SK-N-SH (cell line): ENCODE results near the gene BRINP3. TPM values are rescaled to one million over a fixed set of nuclear protein-coding genes. Genes with fewer than 3 reads are reported as not detected.
"Not testable (repeated sequence)": the region's sequence is repeated elsewhere in the genome, so short reads cannot be mapped to it uniquely, and the experiment has no call there.

Source experiments
- CTCF ChIA-PET: fragments of 300-600, 350-600 bp; formaldehyde crosslinking; extraction: SDS; loops from one replicate; lab custom pipeline; 2021; lab: Yijun Ruan, JAX
- POLR2A ChIA-PET: fragments of 350-600 bp; sonication (Branson Sonifier 250); formaldehyde crosslinking; extraction: SDS; loops from one replicate; lab custom pipeline; 2020; ENCODE audit warnings: antibody characterized with exemption, inconsistent platforms; lab: Yijun Ruan, JAX
- DNase-seq: peaks from one replicate; pipeline ENCODE4 v3.0.0; 2012
- H2AFZ ChIP-seq: fragments of 200-600 bp; sonication (generic); 2 replicates; pipeline ENCODE4 v1.8.1; 2016; ENCODE audit warnings: antibody characterized with exemption, mild to moderate bottlenecking, low read depth
- H3F3A ChIP-seq: fragments of 200-600 bp; sonication (generic); replicated peaks from 2 replicates; pipeline ENCODE3; 2016; ENCODE audit warnings: antibody characterized with exemption, mild to moderate bottlenecking; ENCODE audit not compliant: insufficient read depth
- H3K27ac ChIP-seq, 2 experiments: fragments of 200-500 bp in 1 of 2; fragments of 200-600 bp in 1 of 2; sonication (Bioruptor generic) in 1 of 2; sonication (generic), shearing (Covaris generic) in 1 of 2; 2 replicates each; pipeline versions ENCODE4 v1.5.1 to v1.6.1; 2014 to 2016; ENCODE audit warnings: low read depth in 2 of 2, inconsistent platforms in 1 of 2, low read length in 1 of 2, mild to moderate bottlenecking in 1 of 2, mixed read lengths in 1 of 2
- H3K27me3 ChIP-seq: fragments of 200-600 bp; sonication (generic), shearing (Covaris generic); 2 replicates; pipeline ENCODE4 v1.6.1; 2016; ENCODE audit warnings: mixed run types; ENCODE audit not compliant: insufficient read depth
- H3K36me3 ChIP-seq, 2 experiments: fragments of 200-500 bp in 1 of 2; fragments of 200-600 bp in 1 of 2; sonication (Bioruptor generic) in 1 of 2; sonication (generic) in 1 of 2; replicated peaks in 1 of 2; 2 replicates each; pipeline versions ENCODE3 to v1.5.1; 2014 to 2016; ENCODE audit warnings: low read length in 1 of 2, mild to moderate bottlenecking in 1 of 2; ENCODE audit not compliant: insufficient read depth in 2 of 2, control insufficient read depth in 1 of 2
- H3K4me1 ChIP-seq, 2 experiments: fragments of 200-500 bp in 1 of 2; fragments of 200-600 bp in 1 of 2; sonication (Bioruptor generic) in 1 of 2; sonication (generic), shearing (Covaris generic) in 1 of 2; 2 replicates each; pipeline versions ENCODE4 v1.5.1 to v1.6.1; 2014 to 2016; ENCODE audit warnings: low read depth in 1 of 2, low read length in 1 of 2, mixed run types in 1 of 2; ENCODE audit not compliant: insufficient read depth in 2 of 2, control insufficient read depth in 1 of 2
- H3K4me2 ChIP-seq: fragments of 200-600 bp; sonication (generic), shearing (Covaris generic); 2 replicates; pipeline ENCODE4 v1.6.1; 2017; ENCODE audit warnings: mixed run types
- H3K4me3 ChIP-seq, 2 experiments: fragments of 200-500 bp in 1 of 2; fragments of 200-600 bp in 1 of 2; sonication (Bioruptor generic) in 1 of 2; sonication (generic), shearing (Covaris generic) in 1 of 2; 2 replicates each; pipeline versions ENCODE4 v1.5.1 to v1.8.1; 2014 to 2016; ENCODE audit warnings: low read depth in 2 of 2, inconsistent platforms in 1 of 2, low read length in 1 of 2, mild to moderate bottlenecking in 1 of 2, mixed read lengths in 1 of 2, moderate library complexity in 1 of 2
- H3K79me2 ChIP-seq: fragments of 200-600 bp; sonication (generic); 2 replicates; pipeline ENCODE4 v1.8.1; 2017; ENCODE audit warnings: mild to moderate bottlenecking; ENCODE audit not compliant: insufficient read depth
- H3K9ac ChIP-seq: fragments of 200-600 bp; sonication (generic); 2 replicates; pipeline ENCODE4 v1.6.1; 2017; ENCODE audit warnings: mixed run types
- H3K9me2 ChIP-seq: fragments of 200-600 bp; sonication (generic); 2 replicates; pipeline ENCODE4 v1.6.1; 2017; ENCODE audit warnings: mixed run types
- H3K9me3 ChIP-seq: fragments of 200-600 bp; sonication (generic); 2 replicates; pipeline ENCODE4 v1.6.1; 2017; ENCODE audit warnings: mixed run types, mild to moderate bottlenecking, moderate library complexity
- H4K20me1 ChIP-seq: fragments of 200-600 bp; sonication (generic); 2 replicates; pipeline ENCODE4 v1.6.1; 2017; ENCODE audit warnings: mild to moderate bottlenecking, mixed run types; ENCODE audit not compliant: insufficient read depth
- CTCF ChIP-seq: fragments of 200-600 bp; sonication (generic); IDR thresholded peaks from 2 replicates; pipeline ENCODE4 v1.6.1; 2017; ENCODE audit warnings: antibody characterized with exemption, mild to moderate bottlenecking, moderate library complexity
- EP300 ChIP-seq, 2 experiments: IDR thresholded peaks; 2 replicates each; pipeline versions ENCODE4 v1.4.0 to v1.6.1; 2012; ENCODE audit warnings: borderline replicate concordance in 1 of 2, low read depth in 1 of 2, low read length in 1 of 2
- EZH2phosphoT487 ChIP-seq: fragments of 200-600 bp; sonication (generic); IDR thresholded peaks from 2 replicates; pipeline ENCODE4 v1.6.1; 2017; ENCODE audit warnings: low read depth, mixed run types, mild to moderate bottlenecking, antibody characterized with exemption, moderate library complexity, borderline replicate concordance
- IRF3 ChIP-seq: fragments of 150-350 bp; IDR thresholded peaks from 2 replicates; pipeline ENCODE4 v1.6.1; 2016; ENCODE audit warnings: mild to moderate bottlenecking, low read depth, low read length
- JUND ChIP-seq: IDR thresholded peaks from 2 replicates; pipeline ENCODE4 v1.4.0; 2012
- MAX ChIP-seq: IDR thresholded peaks from 2 replicates; pipeline ENCODE4 v1.4.0; 2012; ENCODE audit warnings: low read depth
- MEF2A ChIP-seq: IDR thresholded peaks from 2 replicates; pipeline ENCODE4 v1.4.0; 2012; ENCODE audit warnings: low read depth, borderline replicate concordance
- NFIC ChIP-seq: IDR thresholded peaks from 2 replicates; pipeline ENCODE4 v1.4.0; 2012; ENCODE audit warnings: borderline replicate concordance
- NRF1 ChIP-seq: IDR thresholded peaks from 2 replicates; pipeline ENCODE4 v1.6.1; 2012; ENCODE audit warnings: low read depth, mild to moderate bottlenecking, low read length
- POLR2AphosphoS5 ChIP-seq: IDR thresholded peaks from 2 replicates; pipeline ENCODE4 v1.6.1; 2012; ENCODE audit warnings: low read depth, low read length
- RAD21 ChIP-seq: IDR thresholded peaks from 2 replicates; pipeline ENCODE4 v1.6.1; 2012; ENCODE audit warnings: mild to moderate bottlenecking, low read length
- REST ChIP-seq: IDR thresholded peaks from 2 replicates; pipeline ENCODE4 v1.6.1; 2012; ENCODE audit warnings: mild to moderate bottlenecking, low read depth, low read length, moderate library complexity
- TCF12 ChIP-seq: IDR thresholded peaks from 2 replicates; pipeline ENCODE4 v1.4.0; 2012
- TEAD4 ChIP-seq: IDR thresholded peaks from 2 replicates; pipeline ENCODE4 v1.4.0; 2012; ENCODE audit warnings: mild to moderate bottlenecking, borderline replicate concordance; ENCODE audit not compliant: insufficient read depth
- WGBS: methylation state at CpG from one replicate; pipeline ENCODE4 v1.1.6; 2017; ENCODE audit warnings: low lambda C conversion rate; 5-methylcytosine and 5-hydroxymethylcytosine counted together
- polyA plus RNA-seq, 3 experiments: library from polyadenylated mRNA; depleted of rRNA; stranded (reverse); fragments of >200 nt; gene quantifications; 2 replicates each; pipeline ENCODE4 v1.2.3, GENCODE V29; 2012

The BRINP3 gene
- polyA plus RNA-seq, 1 of the 3 experiments (the other 2 are of a cell fraction), result not detected

- H3K27ac ChIP-seq, result no peak overlapping the region
- H3K4me3 ChIP-seq, result no peak overlapping the region
- H3K36me3 ChIP-seq, result no peaks in the 10 kb centered on the region
- no peaks in the 10 kb centered on the region; the same call in 1 of the 2 replicates for H3K27me3 ChIP-seq
- no peaks in the 10 kb centered on the region for H3K9me3 ChIP-seq
- H3K9ac ChIP-seq, result no peak overlapping the region
- H3K4me1 ChIP-seq, result no peaks in the 10 kb centered on the region; a peak in 1 of 4 replicates
- WGBS, result 7% methylated on average over 1 of the region's 1 CpG
- DNase-seq, result no peak
- H3K4me2 ChIP-seq, result no peak overlapping the region
- peaks cover 4% of the 10 kb centered on the region for H3F3A ChIP-seq
- ChIA-PET POLR2A (no interaction called here), CTCF (no interaction called here)
- H2AFZ ChIP-seq, result no peak overlapping the region
- H4K20me1 ChIP-seq, result no peaks in the 10 kb centered on the region
- H3K79me2 ChIP-seq, result no peaks in the 10 kb centered on the region
- TF ChIP-seq MEF2A (no peak), RAD21 (no peak), JUND (no peak), POLR2AphosphoS5 (no peak), MAX (no peak), REST (no peak), TCF12 (no peak), NFIC (no peak), NRF1 (no peak), CTCF (no peak), TEAD4 (no peak), EZH2phosphoT487 (no peak), EP300 (IDR thresholded peaks at IDR 0.05; ENCODE audit: borderline replicate concordance in 1 of 2, low read depth in 1 of 2, low read length in 1 of 2) (no peak), IRF3 (no peak)
- H3K9me2 ChIP-seq, result no peaks in the 10 kb centered on the region
Measured at GRCh38 chr1:190507357-190507756, 29.7 kb upstream of the BRINP3 start.

- WGBS, result 18% methylated on average over 3 of the region's 3 CpGs
- H3K4me2 ChIP-seq, H3K27me3 ChIP-seq, H3K9me2 ChIP-seq, POLR2A ChIA-PET, CTCF ChIA-PET, H3K36me3 ChIP-seq, H2AFZ ChIP-seq, H3K79me2 ChIP-seq, H3K4me3 ChIP-seq, H4K20me1 ChIP-seq, H3F3A ChIP-seq, DNase-seq, H3K9ac ChIP-seq, H3K27ac ChIP-seq, H3K4me1 ChIP-seq, H3K9me3 ChIP-seq: not testable (repeated sequence)
Measured at GRCh38 chr1:190504539-190504938, 26.9 kb upstream of the BRINP3 start.
